NCI-H510A (cell line): Measurements from ENCODE around the gene FLG.
"Not testable (repeated sequence)": the region's sequence is repeated elsewhere in the genome, so short reads cannot be mapped to it uniquely, and the experiment has no call there.

Source experiments
- DNase-seq: peaks from one replicate; lab custom pipeline; 2025; lab: John Stamatoyannopoulos, UW

The FLG gene

DNA sequence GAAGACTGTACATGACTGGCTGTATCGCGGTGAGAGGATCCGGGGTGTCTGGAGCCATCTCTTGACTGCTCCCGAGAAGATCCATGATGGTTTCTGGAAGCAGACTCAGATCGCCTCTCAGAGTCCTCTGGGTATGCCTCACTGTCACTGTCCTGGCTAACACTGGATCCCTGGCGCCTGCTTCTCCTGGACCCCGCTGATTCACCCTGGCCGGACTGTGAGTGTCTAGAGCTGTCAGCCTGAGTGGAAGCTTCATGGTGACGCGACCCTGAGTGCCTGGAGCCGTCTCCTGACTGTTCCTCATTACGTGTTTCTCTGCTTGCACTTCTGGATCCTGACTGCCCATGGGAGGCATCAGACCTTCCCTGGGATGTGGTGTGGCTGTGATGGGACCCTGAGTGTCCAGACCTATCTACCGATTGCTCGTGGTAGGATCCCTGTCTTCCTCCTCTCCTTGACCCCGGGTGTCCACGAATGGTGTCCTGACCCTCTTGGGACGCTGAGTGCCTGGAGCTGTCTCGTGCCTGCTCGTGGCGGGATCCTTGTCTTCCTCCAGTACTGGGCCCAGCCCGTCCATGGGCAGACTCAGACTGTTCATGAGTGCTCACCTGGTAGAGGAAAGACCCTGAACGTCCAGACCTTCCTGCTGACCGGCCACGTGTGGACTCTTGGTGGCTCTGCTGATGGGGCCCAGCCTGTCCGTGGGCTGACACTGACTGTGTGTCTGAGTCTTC lies 21.7 kb downstream of the FLG start:
- DNase-seq, result not testable (repeated sequence)

DNA sequence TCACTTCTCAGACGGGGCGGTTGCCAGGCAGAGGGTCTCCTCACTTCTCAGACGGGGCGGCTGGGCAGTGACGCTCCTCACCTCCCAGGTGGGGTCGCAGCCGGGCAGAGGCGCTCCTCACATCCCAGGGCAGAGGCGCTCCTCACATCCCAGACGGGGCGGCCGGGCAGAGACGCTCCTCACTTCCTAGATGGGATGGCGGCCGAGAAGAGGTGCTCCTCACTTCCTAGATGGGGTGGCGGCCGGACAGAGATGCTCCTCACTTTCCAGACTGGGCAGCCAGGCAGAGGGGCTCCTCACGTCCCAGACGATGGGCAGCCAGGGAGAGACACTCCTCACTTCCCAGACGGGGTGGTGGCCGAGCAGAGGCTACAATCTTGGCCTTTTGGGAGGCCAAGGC lies 68.6 kb downstream of the FLG start:
- not testable (repeated sequence) for DNase-seq
